ENCODE results near the gene IFNLR1. TPM values are rescaled to one million over a fixed set of nuclear protein-coding genes. Genes with fewer than 3 reads are reported as not detected.

IFNLR1 gene
- total and polyA plus RNA-seq, 2 of the 8 experiments (the other 6 are each of a cell fraction or from before 2014, with no cell fraction given) = 6.8 to 10.1 TPM

DNA sequence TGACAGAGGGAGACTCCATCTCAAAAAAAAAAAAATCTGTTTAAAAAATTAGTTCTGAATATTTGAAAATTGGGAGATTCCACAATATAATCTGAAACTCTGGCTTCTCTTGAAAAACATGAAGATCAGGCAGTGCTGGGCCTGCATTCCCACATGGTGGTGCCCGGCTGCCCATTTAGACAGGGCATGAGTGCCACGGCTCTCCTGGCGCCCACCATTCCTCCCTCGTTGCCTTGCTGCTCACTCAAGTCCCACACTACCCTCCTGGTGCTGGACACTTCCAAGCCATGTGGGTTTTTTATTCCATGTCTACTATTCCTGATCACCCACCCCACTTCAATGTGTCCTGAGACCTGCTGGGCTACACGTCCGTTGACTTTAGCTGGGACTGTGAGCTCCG is 64.3 kb downstream of the IFNLR1 start:
- Histone ChIP-seq H2BK120ac (replicated peaks; ENCODE audit: low read depth, low read length) (no peak overlapping the region), H4K20me1 (replicated peaks in 1 of 2; ENCODE audit: control insufficient read depth in 1 of 2, insufficient read depth in 2 of 2, low read length in 2 of 2) (no peaks in the 10 kb centered on the region), H3K27ac (ENCODE audit: low read depth, low read length) (no peak overlapping the region), H3K27me3 (replicated peaks in 1 of 4; ENCODE audit: control insufficient read depth in 3 of 4, extremely low read depth in 1 of 4, insufficient read depth in 3 of 4, low read length in 3 of 4) (no peaks in the 10 kb centered on the region; a peak in 2 of 7 replicates), H4K91ac (replicated peaks; ENCODE audit: insufficient read length, low read length) (no peak overlapping the region), H2BK20ac (ENCODE audit: low read length) (no peak overlapping the region), H3K9ac (replicated peaks in 1 of 4; ENCODE audit: extremely low read depth in 1 of 4, low read depth in 3 of 4, low read length in 3 of 4) (no peak overlapping the region), H4K8ac (ENCODE audit: extremely low read depth, insufficient read depth, low read length) (no peak overlapping the region), H3K79me2 (ENCODE audit: control insufficient read depth in 1 of 2, insufficient read depth in 2 of 2, low read length in 2 of 2) (no peaks in the 10 kb centered on the region), H2BK15ac (ENCODE audit: low read length) (no peak overlapping the region), H2AK5ac (ENCODE audit: low read depth, low read length) (no peak overlapping the region), H3K4me1 (replicated peaks in 1 of 4; ENCODE audit: control insufficient read depth in 3 of 4, insufficient read depth in 4 of 4, low read length in 3 of 4) (peaks cover 0 to 2% (median 0%) of the 10 kb centered on the region in 4 experiments; a peak in 4 of 7 replicates), H3K4me2 (ENCODE audit: insufficient read depth in 1 of 2, low read depth in 2 of 2, low read length in 2 of 2) (no peak overlapping the region), H3K4me3 (ENCODE audit: extremely low read depth in 1 of 4, insufficient read depth in 2 of 4, low read depth in 3 of 4, low read length in 4 of 4) (no peak overlapping the region), H3K79me1 (ENCODE audit: low read depth, low read length) (no peaks in the 10 kb centered on the region), H2BK12ac (ENCODE audit: low read depth, low read length) (no peak overlapping the region), H3K9me3 (ENCODE audit: insufficient read depth in 2 of 2, low read depth in 1 of 2, low read length in 1 of 2) (no peaks in the 10 kb centered on the region), H2AFZ (ENCODE audit: low read length) (no peak overlapping the region), H4K5ac (ENCODE audit: insufficient read length, low read depth, low read length) (no peak overlapping the region), H2BK5ac (ENCODE audit: low read depth, low read length) (no peak overlapping the region), H3K36me3 (ENCODE audit: control insufficient read depth in 2 of 4, insufficient read depth in 4 of 4, low read length in 3 of 4) (no peaks in the 10 kb centered on the region), H3K23ac (ENCODE audit: insufficient read length) (no peak overlapping the region), H3K4ac (replicated peaks; ENCODE audit: insufficient read length, low read depth, low read length) (no peak overlapping the region), H3K18ac (ENCODE audit: extremely low read depth, low read length) (no peak overlapping the region), H3K23me2 (ENCODE audit: low read depth, low read length) (no peaks in the 10 kb centered on the region), H3K14ac (ENCODE audit: insufficient read length) (no peak overlapping the region), H3K56ac (replicated peaks; ENCODE audit: insufficient read length, low read depth, low read length) (no peak overlapping the region)
- CTCF ChIA-PET (ENCODE audit: partially characterized antibody) = interaction anchor here (1.5 kb wide), 1 partner anchor 27 kb away, joined by 3 read pairs; no protein-coding TSS in a partner anchor
- no peak for TF ChIP-seq JUN (IDR thresholded peaks at IDR 0.05; ENCODE audit: low read depth, low read length)
- no peak for TF ChIP-seq TAF7 (optimal IDR thresholded peaks at IDR 0.05; ENCODE audit: borderline replicate concordance, low read depth, low read length)
- no peak for TF ChIP-seq ZNF274 (IDR thresholded peaks at IDR 0.05; ENCODE audit: borderline replicate concordance, extremely low read depth, low read length)
- no peak for TF ChIP-seq BCL11A (IDR thresholded peaks at IDR 0.05; ENCODE audit: low read depth in 2 of 2, low read length in 2 of 2)
- no peak for TF ChIP-seq GTF2F1 (IDR thresholded peaks at IDR 0.05; ENCODE audit: borderline replicate concordance, low read depth, low read length)
- TF ChIP-seq MAFK (IDR thresholded peaks at IDR 0.05; ENCODE audit: low read depth, low read length) = no peak
- TF ChIP-seq CREB1 (IDR thresholded peaks at IDR 0.05) = no peak
- no peak for TF ChIP-seq SP4 (IDR thresholded peaks at IDR 0.05; ENCODE audit: low read length)
- no peak for TF ChIP-seq PHF8 (conservative IDR thresholded peaks at IDR 0.05; ENCODE audit: low read depth, low read length)
- no peak for TF ChIP-seq HDAC6 (IDR thresholded peaks at IDR 0.05; ENCODE audit: low read depth, low read length)
- TF ChIP-seq SP1 (IDR thresholded peaks at IDR 0.05; ENCODE audit: low read depth, low read length) = no peak
- no peak for TF ChIP-seq TBP (IDR thresholded peaks at IDR 0.05; ENCODE audit: low read depth, low read length)
- no peak for TF ChIP-seq KDM5A (IDR thresholded peaks at IDR 0.05; ENCODE audit: low read length)
- no peak for TF ChIP-seq HDAC2 (IDR thresholded peaks at IDR 0.05; ENCODE audit: borderline replicate concordance in 1 of 2, low read depth in 2 of 2, low read length in 2 of 2)
- no peak for DNase-seq (ENCODE audit: low read depth in 1 of 2, low spot score in 2 of 2)
- POLR2A ChIA-PET (ENCODE audit: partially characterized antibody) = no interaction called here
- FAIRE-seq = no peak
- WGBS, 2 experiments (ENCODE audit: extremely low coverage in 1 of 2, insufficient coverage in 1 of 2, insufficient read length in 1 of 2, insufficient replicate concordance in 2 of 2, low coverage in 1 of 2, low lambda C conversion rate in 2 of 2, missing lambda C conversion rate in 1 of 2) = 90% methylated on average over 7 of the region's 7 CpGs; no CpG with 5 or more reads in 1 of the 2 experiments

Measured in H1 (cell line).